ENCODE measurements around the gene MAGI2. TPM values are rescaled to one million over a fixed set of nuclear protein-coding genes. Genes with fewer than 3 reads are reported as not detected.

Gene MAGI2
- total RNA-seq, 2 donors from 2014 or later: 18.3 to 31.8 TPM

- H3K36me3 ChIP-seq: no peaks in the 10 kb centered on the region
- H3K27me3 ChIP-seq (replicated peaks; ENCODE audit: insufficient read depth): no peaks in the 10 kb centered on the region
- H3K27ac ChIP-seq: peak overlapping the region in 1 of 2 donors; percentile 39
- DNase-seq (ENCODE audit: low spot score) (no peak), ATAC-seq (ENCODE audit: insufficient number of reproducible peaks, low FRiP score, low read depth) (no peak)
- TF ChIP-seq CTCF (IDR thresholded peaks at IDR 0.05): no peak
- H3K4me3 ChIP-seq: no peak overlapping the region
- H3K9me3 ChIP-seq: no peaks in the 10 kb centered on the region
- H3K4me1 ChIP-seq (ENCODE audit: control insufficient read depth in 1 of 2, low read depth in 2 of 2): peaks cover 9 to 34% of the 10 kb centered on the region in 2 donors
Observed at GRCh38 chr7:78148166-78148894, 1305.1 kb downstream of the MAGI2 start.

GRCh38 chr7:78146546-78146945 is 1306.9 kb downstream of the MAGI2 start:
- TF ChIP-seq CTCF (IDR thresholded peaks at IDR 0.05): no peak
- no peak for DNase-seq (ENCODE audit: low spot score)
- no peaks in the 10 kb centered on the region for H3K36me3 ChIP-seq
- no peaks in the 10 kb centered on the region for H3K9me3 ChIP-seq
- H3K4me3 ChIP-seq: no peak overlapping the region
- no peak overlapping the region for H3K27ac ChIP-seq
- no peak for ATAC-seq (ENCODE audit: insufficient number of reproducible peaks, low FRiP score, low read depth)
- H3K27me3 ChIP-seq (replicated peaks; ENCODE audit: insufficient read depth): no peaks in the 10 kb centered on the region
- peaks cover 9 to 32% of the 10 kb centered on the region in 2 donors for H3K4me1 ChIP-seq (ENCODE audit: control insufficient read depth in 1 of 2, low read depth in 2 of 2)

GRCh38 chr7:78143661-78144060 is 1309.8 kb downstream of the MAGI2 start:
- DNase-seq (ENCODE audit: low spot score) (no peak), ATAC-seq (ENCODE audit: insufficient number of reproducible peaks, low FRiP score, low read depth) (no peak)
- H3K4me1 ChIP-seq (ENCODE audit: control insufficient read depth in 1 of 2, low read depth in 2 of 2): peaks cover 0 to 7% of the 10 kb centered on the region in 2 donors
- no peaks in the 10 kb centered on the region for H3K9me3 ChIP-seq
- H3K27me3 ChIP-seq (replicated peaks; ENCODE audit: insufficient read depth): no peaks in the 10 kb centered on the region
- TF ChIP-seq CTCF (IDR thresholded peaks at IDR 0.05): no peak
- no peak overlapping the region for H3K4me3 ChIP-seq
- H3K36me3 ChIP-seq: no peaks in the 10 kb centered on the region
- H3K27ac ChIP-seq: no peak overlapping the region

- Histone ChIP-seq H3K27me3 (replicated peaks; ENCODE audit: insufficient read depth) (no peaks in the 10 kb centered on the region), H3K36me3 (no peaks in the 10 kb centered on the region), H3K4me3 (no peak overlapping the region), H3K27ac (no peak overlapping the region), H3K9me3 (no peaks in the 10 kb centered on the region), H3K4me1 (ENCODE audit: control insufficient read depth in 1 of 2, low read depth in 2 of 2) (no peaks in the 10 kb centered on the region)
- TF ChIP-seq CTCF (IDR thresholded peaks at IDR 0.05): no peak
- ATAC-seq (ENCODE audit: insufficient number of reproducible peaks, low FRiP score, low read depth) (no peak), DNase-seq (ENCODE audit: low spot score) (no peak)
Observed at GRCh38 chr7:78141522-78142281, 1311.8 kb downstream of the MAGI2 start.

- ATAC-seq (ENCODE audit: insufficient number of reproducible peaks, low FRiP score, low read depth): no peak
- Histone ChIP-seq H3K27me3 (replicated peaks; ENCODE audit: insufficient read depth) (no peaks in the 10 kb centered on the region), H3K4me3 (no peak overlapping the region), H3K4me1 (ENCODE audit: control insufficient read depth in 1 of 2, low read depth in 2 of 2) (no peaks in the 10 kb centered on the region), H3K27ac (no peak overlapping the region), H3K9me3 (no peaks in the 10 kb centered on the region), H3K36me3 (no peaks in the 10 kb centered on the region)
- TF ChIP-seq CTCF (IDR thresholded peaks at IDR 0.05): no peak
- no peak for DNase-seq (ENCODE audit: low spot score)
Observed at GRCh38 chr7:78140109-78140508, 1313.4 kb downstream of the MAGI2 start.
